Panc1 (cell line): ENCODE measurements around the gene MALSU1.

Experiments
- TF ChIP-seq, protein P1 (sequence below), 2 experiments: IDR thresholded peaks; 2 replicates each; pipeline ENCODE4 v1.6.1; 2011 to 2012; ENCODE audit warnings: low read depth in 2 of 2, control low read depth in 1 of 2, low read length in 1 of 2, mild to moderate bottlenecking in 1 of 2, moderate library complexity in 1 of 2; ENCODE audit not compliant: insufficient read depth in 1 of 2
- TF ChIP-seq, protein P2 (sequence below): fragments of 450-650 bp; IDR thresholded peaks from 2 replicates; pipeline ENCODE4 v1.5.1; 2017; ENCODE audit warnings: mild to moderate bottlenecking

DNA sequence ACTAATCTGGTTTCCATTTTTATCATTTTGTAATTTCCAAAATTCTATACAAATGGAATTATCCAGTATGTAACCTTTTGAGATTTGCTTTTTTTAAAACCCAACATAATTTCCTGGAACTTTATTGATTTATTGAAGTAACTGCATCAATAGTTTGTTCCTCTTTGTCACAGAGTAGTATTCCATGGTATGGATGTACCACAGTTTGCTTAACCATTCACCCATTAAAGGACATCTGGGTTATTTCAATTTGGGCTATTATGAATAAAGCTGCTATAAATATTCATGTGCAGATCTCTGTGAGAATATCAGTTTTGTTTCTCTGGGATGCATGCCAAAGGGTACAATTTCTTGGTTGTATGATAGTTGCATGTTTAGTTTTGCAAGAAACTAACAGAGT, 49.7 kb upstream of the MALSU1 start:
- TF ChIP-seq, protein P1, sequence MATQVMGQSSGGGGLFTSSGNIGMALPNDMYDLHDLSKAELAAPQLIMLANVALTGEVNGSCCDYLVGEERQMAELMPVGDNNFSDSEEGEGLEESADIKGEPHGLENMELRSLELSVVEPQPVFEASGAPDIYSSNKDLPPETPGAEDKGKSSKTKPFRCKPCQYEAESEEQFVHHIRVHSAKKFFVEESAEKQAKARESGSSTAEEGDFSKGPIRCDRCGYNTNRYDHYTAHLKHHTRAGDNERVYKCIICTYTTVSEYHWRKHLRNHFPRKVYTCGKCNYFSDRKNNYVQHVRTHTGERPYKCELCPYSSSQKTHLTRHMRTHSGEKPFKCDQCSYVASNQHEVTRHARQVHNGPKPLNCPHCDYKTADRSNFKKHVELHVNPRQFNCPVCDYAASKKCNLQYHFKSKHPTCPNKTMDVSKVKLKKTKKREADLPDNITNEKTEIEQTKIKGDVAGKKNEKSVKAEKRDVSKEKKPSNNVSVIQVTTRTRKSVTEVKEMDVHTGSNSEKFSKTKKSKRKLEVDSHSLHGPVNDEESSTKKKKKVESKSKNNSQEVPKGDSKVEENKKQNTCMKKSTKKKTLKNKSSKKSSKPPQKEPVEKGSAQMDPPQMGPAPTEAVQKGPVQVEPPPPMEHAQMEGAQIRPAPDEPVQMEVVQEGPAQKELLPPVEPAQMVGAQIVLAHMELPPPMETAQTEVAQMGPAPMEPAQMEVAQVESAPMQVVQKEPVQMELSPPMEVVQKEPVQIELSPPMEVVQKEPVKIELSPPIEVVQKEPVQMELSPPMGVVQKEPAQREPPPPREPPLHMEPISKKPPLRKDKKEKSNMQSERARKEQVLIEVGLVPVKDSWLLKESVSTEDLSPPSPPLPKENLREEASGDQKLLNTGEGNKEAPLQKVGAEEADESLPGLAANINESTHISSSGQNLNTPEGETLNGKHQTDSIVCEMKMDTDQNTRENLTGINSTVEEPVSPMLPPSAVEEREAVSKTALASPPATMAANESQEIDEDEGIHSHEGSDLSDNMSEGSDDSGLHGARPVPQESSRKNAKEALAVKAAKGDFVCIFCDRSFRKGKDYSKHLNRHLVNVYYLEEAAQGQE (IDR thresholded peaks at IDR 0.05; ENCODE audit: insufficient read depth in 1 of 2, low read depth in 2 of 2, low read length in 1 of 2) = no peak
- TF ChIP-seq, protein P2, sequence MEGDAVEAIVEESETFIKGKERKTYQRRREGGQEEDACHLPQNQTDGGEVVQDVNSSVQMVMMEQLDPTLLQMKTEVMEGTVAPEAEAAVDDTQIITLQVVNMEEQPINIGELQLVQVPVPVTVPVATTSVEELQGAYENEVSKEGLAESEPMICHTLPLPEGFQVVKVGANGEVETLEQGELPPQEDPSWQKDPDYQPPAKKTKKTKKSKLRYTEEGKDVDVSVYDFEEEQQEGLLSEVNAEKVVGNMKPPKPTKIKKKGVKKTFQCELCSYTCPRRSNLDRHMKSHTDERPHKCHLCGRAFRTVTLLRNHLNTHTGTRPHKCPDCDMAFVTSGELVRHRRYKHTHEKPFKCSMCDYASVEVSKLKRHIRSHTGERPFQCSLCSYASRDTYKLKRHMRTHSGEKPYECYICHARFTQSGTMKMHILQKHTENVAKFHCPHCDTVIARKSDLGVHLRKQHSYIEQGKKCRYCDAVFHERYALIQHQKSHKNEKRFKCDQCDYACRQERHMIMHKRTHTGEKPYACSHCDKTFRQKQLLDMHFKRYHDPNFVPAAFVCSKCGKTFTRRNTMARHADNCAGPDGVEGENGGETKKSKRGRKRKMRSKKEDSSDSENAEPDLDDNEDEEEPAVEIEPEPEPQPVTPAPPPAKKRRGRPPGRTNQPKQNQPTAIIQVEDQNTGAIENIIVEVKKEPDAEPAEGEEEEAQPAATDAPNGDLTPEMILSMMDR = no peak
